Hepatocyte (in vitro differentiated cells): ENCODE measurements around the gene MRO. TPM values are rescaled to one million over a fixed set of nuclear protein-coding genes. Genes with fewer than 3 reads are reported as not detected.
A peak's percentile ranks its signal among the peaks of the same experiment; 100 is the strongest.

ENCODE experiments used
- DNase-seq: peaks from one replicate; pipeline ENCODE4 v3.0.0-alpha.2; 2016; ENCODE audit warnings: low spot score
- H2AFZ ChIP-seq: fragments of 200-600 bp; sonication (generic); 2 replicates; pipeline ENCODE4 v1.6.0; 2016; ENCODE audit warnings: antibody characterized with exemption, mild to moderate bottlenecking
- H3K27ac ChIP-seq: fragments of 200-600 bp; sonication (generic); 2 replicates; pipeline ENCODE4 v1.5.1; 2016; ENCODE audit warnings: mild to moderate bottlenecking
- H3K27me3 ChIP-seq: fragments of 200-600 bp; sonication (generic); 2 replicates; pipeline ENCODE4 v1.6.1; 2016
- H3K36me3 ChIP-seq: fragments of 200-600 bp; sonication (generic); replicated peaks from 2 replicates; pipeline ENCODE4 v1.5.1; 2016; ENCODE audit warnings: low read depth; ENCODE audit not compliant: insufficient read depth
- H3K4me1 ChIP-seq: fragments of 200-600 bp; sonication (generic); 2 replicates; pipeline ENCODE4 v1.5.1; 2016; ENCODE audit warnings: mild to moderate bottlenecking, moderate library complexity; ENCODE audit not compliant: insufficient read depth
- H3K4me2 ChIP-seq: fragments of 200-600 bp; sonication (generic); 2 replicates; pipeline ENCODE4 v1.6.0; 2016
- H3K4me3 ChIP-seq: fragments of 200-600 bp; sonication (generic); 2 replicates; pipeline ENCODE4 v1.5.1; 2016; ENCODE audit warnings: mild to moderate bottlenecking
- H3K79me2 ChIP-seq: fragments of 200-600 bp; sonication (generic); 2 replicates; pipeline ENCODE4 v1.6.0; 2017; ENCODE audit warnings: mild to moderate bottlenecking
- H3K9me2 ChIP-seq: fragments of 200-600 bp; sonication (generic); replicated peaks from 2 replicates; pipeline ENCODE4 v1.6.0; 2017; ENCODE audit warnings: mild to moderate bottlenecking; ENCODE audit not compliant: insufficient read depth
- H3K9me3 ChIP-seq: fragments of 200-600 bp; sonication (generic); 2 replicates; pipeline ENCODE4 v1.5.1; 2016; ENCODE audit warnings: low read depth, mild to moderate bottlenecking
- H4K20me1 ChIP-seq: fragments of 200-600 bp; sonication (generic); 2 replicates; pipeline ENCODE4 v1.6.0; 2016; ENCODE audit warnings: mild to moderate bottlenecking; ENCODE audit not compliant: insufficient read depth, poor library complexity, severe bottlenecking
- CTCF ChIP-seq: fragments of 200-600 bp; sonication (generic); IDR thresholded peaks from 2 replicates; pipeline ENCODE4 v1.5.1; 2016; ENCODE audit warnings: antibody characterized with exemption, mild to moderate bottlenecking; ENCODE audit not compliant: poor library complexity
- EZH2 ChIP-seq: fragments of 200-600 bp; sonication (generic); IDR thresholded peaks from 2 replicates; pipeline ENCODE4 v1.6.1; 2016; ENCODE audit warnings: antibody characterized with exemption, mild to moderate bottlenecking, borderline replicate concordance
- EZH2phosphoT487 ChIP-seq: fragments of 200-600 bp; sonication (generic); IDR thresholded peaks from one replicate; pipeline ENCODE4 v1.6.1; 2018; ENCODE audit warnings: antibody characterized with exemption, mild to moderate bottlenecking, low read depth, moderate library complexity; ENCODE audit not compliant: unreplicated experiment, severe bottlenecking
- WGBS: methylation state at CpG from one replicate; pipeline ENCODE4 v1.1.6; 2016; ENCODE audit warnings: low lambda C conversion rate; ENCODE audit errors: missing lambda C conversion rate; 5-methylcytosine and 5-hydroxymethylcytosine counted together
- polyA plus RNA-seq: library from polyadenylated mRNA; unstranded; fragments of >200 nt; fragmentation: Nextera tagmentation; extraction: Ambion mirVana; gene quantifications from 2 replicates; pipeline ENCODE4 v1.2.1, GENCODE V29; 2016
- total RNA-seq: library from RNA; depleted of rRNA; stranded (reverse); fragments of >200 nt; gene quantifications from 2 replicates; pipeline ENCODE4 v1.2.3, GENCODE V29; 2014

MRO gene
- total and polyA plus RNA-seq, 2 experiments from 2014 or later = 1.3 to 2.0 TPM

GRCh38 chr18:50822756-50823155 lies 2.9 kb upstream of the MRO start:
- Histone ChIP-seq H3K4me2 (no peak overlapping the region), H3K27ac (no peak overlapping the region), H3K27me3 (no peaks in the 10 kb centered on the region), H3K4me3 (no peak overlapping the region), H4K20me1 (no peaks in the 10 kb centered on the region), H3K36me3 (no peaks in the 10 kb centered on the region), H3K4me1 (peaks cover 3% of the 10 kb centered on the region), H3K79me2 (no peaks in the 10 kb centered on the region), H2AFZ (no peak overlapping the region), H3K9me2 (no peaks in the 10 kb centered on the region), H3K9me3 (no peaks in the 10 kb centered on the region)
- WGBS = 75% methylated on average over 9 of the region's 10 CpGs
- TF ChIP-seq EZH2phosphoT487 = no peak
- no peak for TF ChIP-seq CTCF
- no peak for TF ChIP-seq EZH2
- no peak for DNase-seq

DNA sequence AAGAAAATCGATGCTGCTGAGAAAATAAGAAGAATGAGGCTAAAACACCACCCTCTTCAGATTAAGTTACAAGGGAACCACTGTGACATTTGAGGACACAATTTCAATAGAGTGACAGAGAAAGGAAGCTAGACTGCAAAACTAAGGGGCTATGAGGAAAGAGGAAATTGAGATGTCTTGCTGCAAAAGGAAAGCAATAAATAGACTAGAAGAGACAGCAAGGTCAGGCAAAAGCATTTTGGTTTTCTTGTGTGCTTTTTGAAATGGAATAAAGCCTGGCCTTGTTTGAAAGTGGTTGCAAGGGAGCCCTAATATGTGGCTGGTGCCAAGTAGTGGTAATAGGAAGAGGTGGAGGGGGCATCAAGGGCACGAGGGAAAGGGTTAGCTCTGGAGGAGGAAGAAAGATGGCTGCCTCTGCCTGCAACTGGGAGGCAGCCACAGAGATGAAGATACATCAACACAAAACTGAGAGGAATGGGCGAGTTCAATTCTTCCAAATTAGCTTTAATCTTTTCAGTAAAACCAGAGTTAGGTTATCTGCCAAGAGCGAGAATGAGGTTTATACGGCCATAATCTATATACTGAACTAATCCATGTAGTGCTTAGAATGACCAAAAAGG lies 1.2 kb upstream of the MRO start:
- no peak overlapping the region for H3K4me2 ChIP-seq
- peak overlapping the region; percentile 46 for H2AFZ ChIP-seq
- H3K36me3 ChIP-seq = no peaks in the 10 kb centered on the region
- no peaks in the 10 kb centered on the region for H3K9me3 ChIP-seq
- H3K79me2 ChIP-seq = no peaks in the 10 kb centered on the region
- no peak for DNase-seq
- peaks cover 3% of the 10 kb centered on the region for H3K4me1 ChIP-seq
- H3K4me3 ChIP-seq = no peak overlapping the region
- no peaks in the 10 kb centered on the region for H3K9me2 ChIP-seq
- TF ChIP-seq CTCF = no peak
- TF ChIP-seq EZH2 = no peak
- TF ChIP-seq EZH2phosphoT487 = no peak
- no peak overlapping the region for H3K27ac ChIP-seq
- no peaks in the 10 kb centered on the region for H4K20me1 ChIP-seq
- H3K27me3 ChIP-seq = no peaks in the 10 kb centered on the region
- 86% methylated on average over 5 of the region's 5 CpGs for WGBS

DNA sequence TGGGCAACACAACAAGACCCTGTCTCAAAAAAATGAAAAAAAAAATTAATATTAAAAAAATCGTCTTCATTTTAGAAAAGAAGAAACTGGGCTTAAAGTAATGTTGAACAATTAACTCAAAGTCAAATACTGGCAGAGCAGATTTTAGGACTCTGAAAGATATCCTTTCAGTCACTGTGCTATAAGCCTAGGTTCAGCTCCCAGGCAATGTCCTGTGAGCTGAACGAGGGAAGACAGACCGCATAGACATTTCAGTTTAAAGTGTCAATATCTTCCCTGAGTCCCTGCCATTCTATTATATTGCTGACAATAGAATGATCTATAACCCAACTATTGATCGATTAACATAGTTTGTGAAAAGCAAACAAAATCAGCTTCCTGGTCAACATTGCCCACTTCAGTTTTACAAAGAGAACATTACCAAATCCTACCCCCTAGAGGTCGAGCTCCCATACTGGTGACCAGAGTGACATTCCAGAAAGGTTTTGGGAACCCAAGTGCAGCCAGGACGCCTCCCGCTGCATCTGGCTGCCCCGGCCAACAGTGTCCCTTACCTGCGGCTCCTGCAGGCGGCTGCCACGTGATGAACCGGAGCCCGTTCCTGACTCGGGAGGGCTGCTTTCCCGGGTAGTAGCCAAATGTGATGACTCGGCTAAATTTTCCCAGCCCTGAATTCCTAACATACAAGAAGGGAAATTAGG lies 639 bp downstream of the MRO start:
- Histone ChIP-seq H3K9me3 (no peaks in the 10 kb centered on the region), H2AFZ (peak overlapping the region; percentile 56), H3K27me3 (no peaks in the 10 kb centered on the region), H3K79me2 (no peaks in the 10 kb centered on the region), H3K4me3 (peak overlapping the region; percentile 19), H4K20me1 (no peaks in the 10 kb centered on the region), H3K4me1 (peaks cover 3% of the 10 kb centered on the region), H3K4me2 (peak overlapping the region; percentile 89), H3K9me2 (no peaks in the 10 kb centered on the region), H3K36me3 (no peaks in the 10 kb centered on the region), H3K27ac (no peak overlapping the region)
- peak; percentile 74 for DNase-seq
- WGBS = 18% methylated on average over 16 of the region's 16 CpGs
- TF ChIP-seq EZH2phosphoT487 (no peak), EZH2 (no peak), CTCF (peak; percentile 20)
